Hepatic stellate cell (primary cell): ENCODE data around the gene DPH7.
A peak's percentile ranks its signal among the peaks of the same experiment; 100 is the strongest.
"Not testable (repeated sequence)": the region's sequence is repeated elsewhere in the genome, so short reads cannot be mapped to it uniquely, and the experiment has no call there.

ENCODE experiments used
- DNase-seq: peaks from one replicate; pipeline ENCODE4 v3.0.0; 2011; ENCODE audit warnings: low spot score

DPH7 gene

GRCh38 chr9:137578518-137579258 is at the start of gene DPH7:
DPH7 (minus strand) TSS chr9:137578925; CDS start chr9:137578777, 148 bp downstream.
- peak; percentile 97 for DNase-seq

GRCh38 chr9:137627406-137627805 is 48.7 kb upstream of the DPH7 start:
- not testable (repeated sequence) for DNase-seq

GRCh38 chr9:137626464-137626863 is 47.7 kb upstream of the DPH7 start:
- DNase-seq, result no peak

- not testable (repeated sequence) for DNase-seq
Observed at GRCh38 chr9:137622211-137622610, 43.5 kb upstream of the DPH7 start.

- no peak for DNase-seq
Observed at GRCh38 chr9:137621131-137621757, 42.5 kb upstream of the DPH7 start.

GRCh38 chr9:137620581-137620980 is 41.9 kb upstream of the DPH7 start:
- DNase-seq, result no peak

GRCh38 chr9:137620048-137620405 is 41.3 kb upstream of the DPH7 start:
- no peak for DNase-seq

- peak; percentile 76 for DNase-seq
Observed at GRCh38 chr9:137619240-137620047, 40.7 kb upstream of the DPH7 start.

- DNase-seq, result peak; percentile 98
Observed at GRCh38 chr9:137618105-137619067, 39.7 kb upstream of the DPH7 start, which contains the start of gene EHMT1. EHMT1 (plus strand) TSS chr9:137619005; CDS start chr9:137619029, 24 bp downstream.

- no peak for DNase-seq
Observed at GRCh38 chr9:137615387-137615871, 36.7 kb upstream of the DPH7 start.

- no peak for DNase-seq
Observed at GRCh38 chr9:137614631-137615386, 36.1 kb upstream of the DPH7 start.

- no peak for DNase-seq
Observed at GRCh38 chr9:137613738-137614523, 35.2 kb upstream of the DPH7 start.

- no peak for DNase-seq
Observed at GRCh38 chr9:137613259-137613658, 34.5 kb upstream of the DPH7 start.

- no peak for DNase-seq
Observed at GRCh38 chr9:137612741-137613142, 34.0 kb upstream of the DPH7 start.

GRCh38 chr9:137611623-137612609 is 33.2 kb upstream of the DPH7 start:
- peak; percentile 91 for DNase-seq

- DNase-seq, result no peak
Observed at GRCh38 chr9:137610944-137611343, 32.2 kb upstream of the DPH7 start.

GRCh38 chr9:137607141-137607857 is 28.6 kb upstream of the DPH7 start:
- DNase-seq, result no peak

- DNase-seq, result no peak
Observed at GRCh38 chr9:137606734-137607138, 28.0 kb upstream of the DPH7 start.
